HG03280 (cell line): Measurements from ENCODE around the gene SLC6A16.
"Not testable (repeated sequence)": the region's sequence is repeated elsewhere in the genome, so short reads cannot be mapped to it uniquely, and the experiment has no call there.

Source experiments
- ATAC-seq: cut with Tn5 transposase; IDR thresholded peaks from one replicate; pipeline ENCODE4 v1.9.1; 2021; ENCODE audit warnings: mild to moderate bottlenecking, moderate library complexity; ENCODE audit not compliant: unreplicated experiment

SLC6A16 gene

GRCh38 chr19:49331616-49332055 lies 6.6 kb upstream of the SLC6A16 start:
- ATAC-seq, result peak; percentile 55

GRCh38 chr19:49331187-49331586 lies 6.2 kb upstream of the SLC6A16 start:
- ATAC-seq, result not testable (repeated sequence)

GRCh38 chr19:49328741-49329140 lies 3.8 kb upstream of the SLC6A16 start:
- no peak for ATAC-seq

GRCh38 chr19:49327878-49328544 lies 3.0 kb upstream of the SLC6A16 start:
- no peak for ATAC-seq

- ATAC-seq, result no peak
Observed at GRCh38 chr19:49326165-49326704, 1.2 kb upstream of the SLC6A16 start.

GRCh38 chr19:49325756-49326155 lies 765 bp upstream of the SLC6A16 start:
- not testable (repeated sequence) for ATAC-seq

- ATAC-seq, result no peak
Observed at GRCh38 chr19:49318296-49318695, 6.7 kb downstream of the SLC6A16 start.

GRCh38 chr19:49316284-49316683 lies 8.7 kb downstream of the SLC6A16 start:
- no peak for ATAC-seq

- ATAC-seq, result no peak
Observed at GRCh38 chr19:49315111-49315510, 9.9 kb downstream of the SLC6A16 start.

- ATAC-seq, result no peak
Observed at GRCh38 chr19:49309087-49309486, 15.9 kb downstream of the SLC6A16 start.

GRCh38 chr19:49306734-49307133 lies 18.3 kb downstream of the SLC6A16 start:
- ATAC-seq, result not testable (repeated sequence)

- no peak for ATAC-seq
Observed at GRCh38 chr19:49301866-49302252, 23.1 kb downstream of the SLC6A16 start.

GRCh38 chr19:49301165-49301865 lies 23.7 kb downstream of the SLC6A16 start:
- peak; percentile 62 for ATAC-seq

- ATAC-seq, result not testable (repeated sequence)
Observed at GRCh38 chr19:49298653-49299052, 26.3 kb downstream of the SLC6A16 start.

- no peak for ATAC-seq
Observed at GRCh38 chr19:49297403-49297802, 27.6 kb downstream of the SLC6A16 start.

- ATAC-seq, result no peak
Observed at GRCh38 chr19:49295208-49295880, 29.6 kb downstream of the SLC6A16 start.

- ATAC-seq, result no peak
Observed at GRCh38 chr19:49294401-49294800, 30.6 kb downstream of the SLC6A16 start.

GRCh38 chr19:49290517-49290916 lies 34.5 kb downstream of the SLC6A16 start:
- no peak for ATAC-seq

- ATAC-seq, result not testable (repeated sequence)
Observed at GRCh38 chr19:49289286-49289685, 35.7 kb downstream of the SLC6A16 start.

- ATAC-seq, result not testable (repeated sequence)
Observed at GRCh38 chr19:49288205-49288604, 36.8 kb downstream of the SLC6A16 start.

GRCh38 chr19:49287141-49287770 lies 37.7 kb downstream of the SLC6A16 start:
- ATAC-seq, result no peak
